Mesendoderm (in vitro differentiated cells): ENCODE data around the gene GPBP1L1.
"Not testable (repeated sequence)": the region's sequence is repeated elsewhere in the genome, so short reads cannot be mapped to it uniquely, and the experiment has no call there.

Experiments used
- DNase-seq: peaks from one replicate; pipeline ENCODE4 v3.0.0; 2013
- H2AK5ac ChIP-seq: 2 replicates; pipeline ENCODE4 v1.6.1; 2013; ENCODE audit warnings: low read length, inconsistent platforms
- H2BK120ac ChIP-seq: 2 replicates; pipeline ENCODE4 v1.6.1; 2013; ENCODE audit warnings: low read depth, mild to moderate bottlenecking, low read length, moderate library complexity, mixed read lengths
- H2BK15ac ChIP-seq: replicated peaks from 2 replicates; pipeline ENCODE4 v1.6.1; 2013; ENCODE audit warnings: low read depth, mild to moderate bottlenecking, moderate library complexity
- H2BK5ac ChIP-seq: 2 replicates; pipeline ENCODE4 v1.6.1; 2013; ENCODE audit warnings: low read length, inconsistent platforms
- H3K18ac ChIP-seq: 2 replicates; pipeline ENCODE4 v1.6.1; 2013; ENCODE audit warnings: mild to moderate bottlenecking, low read length, mixed read lengths
- H3K23ac ChIP-seq: one replicate; pipeline ENCODE4 v1.6.1; 2013; ENCODE audit warnings: low read length
- H3K27ac ChIP-seq: 2 replicates; pipeline ENCODE4 v1.5.1; 2013; ENCODE audit warnings: low read depth, mild to moderate bottlenecking, inconsistent platforms, low read length, moderate library complexity
- H3K27me3 ChIP-seq: 2 replicates; pipeline ENCODE4 v1.6.1; 2013; ENCODE audit warnings: low read length, control low read depth, mild to moderate bottlenecking, inconsistent platforms; ENCODE audit not compliant: insufficient read depth, poor library complexity
- H3K36me3 ChIP-seq: 2 replicates; pipeline ENCODE4 v1.6.1; 2013; ENCODE audit warnings: low read length, inconsistent platforms; ENCODE audit not compliant: control insufficient read depth, insufficient read depth
- H3K4ac ChIP-seq: one replicate; pipeline ENCODE4 v1.6.1; 2013; ENCODE audit warnings: low read depth, mild to moderate bottlenecking, low read length, moderate library complexity
- H3K4me1 ChIP-seq: 2 replicates; pipeline ENCODE4 v1.6.1; 2013; ENCODE audit warnings: low read depth, low read length, inconsistent platforms; ENCODE audit not compliant: control insufficient read depth
- H3K4me2 ChIP-seq: 2 replicates; pipeline ENCODE4 v1.6.1; 2013; ENCODE audit warnings: low read length
- H3K4me3 ChIP-seq: 2 replicates; pipeline ENCODE4 v1.5.1; 2013; ENCODE audit warnings: mild to moderate bottlenecking, low read length
- H3K56ac ChIP-seq: one replicate; pipeline ENCODE4 v1.6.1; 2013; ENCODE audit warnings: low read length
- H3K79me1 ChIP-seq: 2 replicates; pipeline ENCODE4 v1.6.1; 2013; ENCODE audit warnings: low read length, inconsistent platforms
- H3K79me2 ChIP-seq: 2 replicates; pipeline ENCODE4 v1.6.1; 2013; ENCODE audit warnings: mild to moderate bottlenecking, low read length; ENCODE audit not compliant: control insufficient read depth, insufficient read depth
- H3K9ac ChIP-seq: 2 replicates; pipeline ENCODE4 v1.6.1; 2013; ENCODE audit warnings: low read length, inconsistent platforms
- H4K5ac ChIP-seq: one replicate; pipeline ENCODE4 v1.6.1; 2013; ENCODE audit warnings: low read length
- H4K8ac ChIP-seq: one replicate; pipeline ENCODE4 v1.6.1; 2013; ENCODE audit warnings: low read depth, mild to moderate bottlenecking, control low read depth, low read length, moderate library complexity
- WGBS: extraction: QIAGEN DNeasy Blood & Tissue Kit; methylation state at CpG from one replicate; pipeline ENCODE4 v1.1.7; 2013; ENCODE audit warnings: low lambda C conversion rate, missing lambda C conversion rate; ENCODE audit not compliant: insufficient coverage; ENCODE audit errors: extremely low coverage; 5-methylcytosine and 5-hydroxymethylcytosine counted together

Gene GPBP1L1

DNA sequence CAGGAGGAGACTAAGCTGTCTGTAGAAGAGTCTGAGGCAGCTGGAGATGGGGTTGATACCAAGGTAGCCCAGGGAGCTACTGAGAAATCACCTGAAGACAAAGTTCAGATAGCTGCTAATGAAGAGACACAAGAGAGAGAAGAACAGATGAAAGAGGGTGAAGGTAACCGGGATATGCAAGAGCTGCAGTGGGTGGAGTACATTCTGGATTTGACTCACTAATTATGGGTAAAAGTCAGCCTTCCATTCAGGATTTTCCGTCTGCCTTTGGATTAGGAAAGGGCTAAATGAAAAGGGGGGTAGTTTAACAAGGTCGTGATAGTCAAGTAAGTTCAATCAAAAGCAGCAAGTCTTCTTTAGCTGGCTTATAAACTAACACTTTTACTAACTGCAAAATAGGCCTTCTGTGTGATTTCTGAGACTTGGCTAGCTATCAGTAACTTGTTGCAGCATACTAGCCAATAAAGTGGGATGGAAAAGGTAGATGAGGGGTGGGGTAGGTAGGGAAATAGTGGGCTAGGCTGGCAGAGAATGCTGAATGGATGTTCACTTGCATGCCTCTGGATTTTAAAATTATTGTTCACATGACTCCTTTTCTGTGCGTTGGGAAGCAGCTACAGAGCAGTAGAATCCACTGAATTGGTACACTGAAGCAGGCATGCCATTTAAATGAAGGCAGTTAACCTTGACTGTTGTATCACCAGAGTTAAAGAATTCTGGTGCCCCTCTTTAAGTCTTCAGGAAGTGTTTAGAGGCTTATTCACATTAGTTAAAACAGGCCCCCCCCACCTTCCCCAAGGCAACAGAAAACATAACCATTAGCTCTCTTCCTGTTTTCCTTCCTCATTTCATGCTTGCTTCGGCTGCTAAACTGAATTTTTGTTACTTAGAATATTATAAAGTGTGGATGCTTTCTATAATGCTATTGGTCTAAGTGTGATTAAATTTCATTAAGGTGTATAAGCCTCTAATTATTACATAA is 77.9 kb downstream of the GPBP1L1 start:
- no CpG with 5 or more reads among the region's 5 CpGs for WGBS
- H3K9ac ChIP-seq, result no peak overlapping the region
- H2BK120ac ChIP-seq, result no peak overlapping the region
- H4K5ac ChIP-seq, result no peak overlapping the region
- no peak overlapping the region for H2BK5ac ChIP-seq
- no peaks in the 10 kb centered on the region for H3K27me3 ChIP-seq
- H3K18ac ChIP-seq, result no peak overlapping the region
- H3K4me2 ChIP-seq, result no peak overlapping the region
- no peak overlapping the region for H3K23ac ChIP-seq
- no peak overlapping the region for H3K27ac ChIP-seq
- peaks cover 19% of the 10 kb centered on the region for H3K79me1 ChIP-seq
- H2AK5ac ChIP-seq, result no peak overlapping the region
- peaks cover 29% of the 10 kb centered on the region for H3K79me2 ChIP-seq
- no peak overlapping the region for H3K56ac ChIP-seq
- H3K4me1 ChIP-seq, result no peaks in the 10 kb centered on the region
- no peak for DNase-seq
- H3K4ac ChIP-seq, result no peak overlapping the region
- no peak overlapping the region for H4K8ac ChIP-seq
- H2BK15ac ChIP-seq, result no peak overlapping the region
- H3K36me3 ChIP-seq, result peaks cover 11% of the 10 kb centered on the region
- no peak overlapping the region for H3K4me3 ChIP-seq

DNA sequence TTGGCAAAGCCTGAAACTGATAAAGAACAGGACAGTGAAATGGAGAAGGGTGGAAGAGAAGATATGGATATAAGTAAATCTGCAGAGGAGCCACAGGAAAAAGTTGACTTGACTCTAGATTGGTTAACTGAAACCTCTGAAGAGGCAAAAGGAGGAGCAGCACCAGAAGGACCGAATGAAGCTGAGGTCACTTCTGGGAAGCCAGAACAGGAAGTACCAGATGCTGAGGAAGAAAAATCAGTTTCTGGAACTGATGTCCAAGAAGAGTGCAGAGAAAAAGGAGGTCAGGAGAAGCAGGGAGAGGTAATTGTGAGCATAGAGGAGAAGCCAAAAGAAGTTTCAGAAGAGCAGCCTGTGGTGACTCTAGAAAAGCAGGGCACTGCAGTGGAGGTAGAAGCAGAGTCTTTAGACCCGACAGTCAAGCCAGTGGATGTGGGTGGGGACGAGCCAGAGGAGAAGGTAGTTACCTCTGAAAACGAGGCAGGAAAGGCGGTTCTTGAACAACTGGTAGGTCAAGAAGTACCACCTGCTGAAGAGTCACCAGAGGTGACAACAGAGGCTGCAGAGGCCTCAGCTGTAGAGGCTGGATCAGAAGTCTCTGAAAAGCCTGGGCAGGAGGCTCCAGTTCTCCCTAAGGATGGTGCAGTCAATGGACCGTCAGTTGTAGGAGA is 78.8 kb downstream of the GPBP1L1 start:
- H2BK15ac ChIP-seq, result no peak overlapping the region
- peaks cover 11% of the 10 kb centered on the region for H3K36me3 ChIP-seq
- H4K8ac ChIP-seq, result no peak overlapping the region
- H3K18ac ChIP-seq, result no peak overlapping the region
- no peaks in the 10 kb centered on the region for H3K27me3 ChIP-seq
- peaks cover 35% of the 10 kb centered on the region for H3K79me2 ChIP-seq
- H3K4me3 ChIP-seq, result no peak overlapping the region
- no peak overlapping the region for H3K4ac ChIP-seq
- H3K23ac ChIP-seq, result no peak overlapping the region
- H2BK120ac ChIP-seq, result no peak overlapping the region
- no peaks in the 10 kb centered on the region for H3K4me1 ChIP-seq
- H3K4me2 ChIP-seq, result no peak overlapping the region
- H4K5ac ChIP-seq, result no peak overlapping the region
- no peak overlapping the region for H3K9ac ChIP-seq
- no peak overlapping the region for H2AK5ac ChIP-seq
- H3K56ac ChIP-seq, result no peak overlapping the region
- DNase-seq, result no peak
- no CpG with 5 or more reads among the region's 6 CpGs for WGBS
- H3K27ac ChIP-seq, result no peak overlapping the region
- H2BK5ac ChIP-seq, result no peak overlapping the region
- peaks cover 17% of the 10 kb centered on the region for H3K79me1 ChIP-seq

DNA sequence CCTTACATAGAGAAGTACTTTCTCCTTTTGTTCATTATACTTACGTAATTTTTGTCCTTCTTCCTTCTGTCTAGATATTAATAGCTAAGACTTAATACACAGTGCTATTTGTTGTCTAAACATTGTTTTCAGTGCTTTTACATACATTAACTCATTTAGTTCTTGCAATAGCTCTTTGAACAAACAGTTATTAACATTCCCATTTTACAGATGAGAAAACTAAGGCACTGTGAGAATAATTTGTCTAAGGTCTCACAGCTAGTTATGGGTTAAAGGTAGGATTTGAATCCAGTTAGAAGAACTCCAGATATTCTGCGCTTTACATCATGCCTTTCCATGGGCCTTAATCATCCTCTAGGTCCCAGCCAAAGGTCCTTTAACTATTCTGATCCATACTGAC is 82.1 kb downstream of the GPBP1L1 start:
- Histone ChIP-seq H3K79me2 (peaks cover 44% of the 10 kb centered on the region), H4K5ac (no peak overlapping the region), H3K36me3 (peaks cover 11% of the 10 kb centered on the region), H3K4me2 (no peak overlapping the region), H3K4me3 (no peak overlapping the region), H2BK5ac (no peak overlapping the region), H3K23ac (no peak overlapping the region), H3K4me1 (no peaks in the 10 kb centered on the region), H2AK5ac (no peak overlapping the region), H3K18ac (no peak overlapping the region), H3K79me1 (peaks cover 13% of the 10 kb centered on the region), H3K9ac (no peak overlapping the region), H3K4ac (no peak overlapping the region), H3K27ac (no peak overlapping the region), H4K8ac (no peak overlapping the region), H2BK120ac (no peak overlapping the region), H2BK15ac (no peak overlapping the region), H3K27me3 (no peaks in the 10 kb centered on the region), H3K56ac (no peak overlapping the region)
- WGBS, result no CpG with 5 or more reads among the region's 2 CpGs
- DNase-seq, result no peak

GRCh38 chr1:45596765-45597164 is 89.6 kb downstream of the GPBP1L1 start:
- no CpG with 5 or more reads among the region's 8 CpGs for WGBS
- H3K4me1 ChIP-seq, H3K56ac ChIP-seq, H3K23ac ChIP-seq, H2AK5ac ChIP-seq, DNase-seq, H2BK120ac ChIP-seq, H4K5ac ChIP-seq, H3K4me3 ChIP-seq, H3K4ac ChIP-seq, H3K36me3 ChIP-seq, H2BK5ac ChIP-seq, H3K27ac ChIP-seq, H3K79me1 ChIP-seq, H3K18ac ChIP-seq, H2BK15ac ChIP-seq, H3K9ac ChIP-seq, H3K4me2 ChIP-seq, H3K27me3 ChIP-seq, H4K8ac ChIP-seq: not testable (repeated sequence)
- peaks cover 68% of the 10 kb centered on the region for H3K79me2 ChIP-seq

DNA sequence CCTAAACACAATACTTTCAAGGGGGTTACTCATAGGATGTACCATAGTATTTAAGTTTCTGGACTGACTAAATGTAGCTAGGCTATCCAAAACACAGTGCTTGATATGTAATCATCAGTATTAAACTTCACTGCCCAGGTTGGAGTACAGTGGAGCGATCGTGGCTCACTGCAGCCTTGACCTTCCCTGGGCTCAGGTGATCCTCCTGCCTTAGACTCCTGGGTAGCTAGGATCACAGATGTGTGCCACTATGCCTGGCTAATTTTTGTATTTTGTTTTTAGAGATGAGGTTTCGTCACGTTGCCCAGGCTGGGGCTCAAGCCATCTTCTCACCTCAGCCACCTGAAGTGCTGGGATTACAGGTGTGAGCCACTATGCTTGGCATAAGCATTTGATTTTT is 91.9 kb downstream of the GPBP1L1 start:
- peaks cover 2% of the 10 kb centered on the region for H3K79me1 ChIP-seq

More for the DNA sequence above, 91.9 kb downstream of the GPBP1L1 start:
- Histone ChIP-seq H3K4me2 (no peak overlapping the region), H3K27ac (no peak overlapping the region), H3K4me3 (no peak overlapping the region), H3K27me3 (no peaks in the 10 kb centered on the region), H2BK5ac (no peak overlapping the region), H4K5ac (no peak overlapping the region), H3K4ac (no peak overlapping the region), H4K8ac (no peak overlapping the region), H3K56ac (no peak overlapping the region), H3K18ac (no peak overlapping the region), H3K23ac (no peak overlapping the region), H3K4me1 (no peaks in the 10 kb centered on the region), H3K9ac (no peak overlapping the region), H3K79me2 (peaks cover 78% of the 10 kb centered on the region), H2BK120ac (no peak overlapping the region), H2BK15ac (no peak overlapping the region), H3K36me3 (peaks cover 10% of the 10 kb centered on the region), H2AK5ac (no peak overlapping the region)
- no CpG with 5 or more reads among the region's 4 CpGs for WGBS
- no peak for DNase-seq
